ENCODE results near the gene AP3S2. TPM values are rescaled to one million over a fixed set of nuclear protein-coding genes. Genes with fewer than 3 reads are reported as not detected.
"Not testable (repeated sequence)": the region's sequence is repeated elsewhere in the genome, so short reads cannot be mapped to it uniquely, and the experiment has no call there.

The AP3S2 gene
- total and polyA plus RNA-seq, 2 of the 13 experiments (the other 11 are each of a cell fraction or from before 2014, with no cell fraction given), result 17.6 to 44.4 TPM

GRCh38 chr15:89783111-89783860 lies 110.5 kb downstream of the AP3S2 start:
- Histone ChIP-seq H4K20me1 (ENCODE audit: insufficient read depth, low read length) (no peaks in the 10 kb centered on the region; the same call in 1 of the 2 replicates), H3K9me3 (ENCODE audit: low read length) (no peaks in the 10 kb centered on the region), H3K27me3 (ENCODE audit: control insufficient read depth in 1 of 2, insufficient read depth in 2 of 2, low read length in 2 of 2) (peaks cover 0 to 2% of the 10 kb centered on the region in 2 experiments; a peak in 3 of 5 replicates), H3K4me1 (ENCODE audit: insufficient read depth, low read length) (peaks cover 73% of the 10 kb centered on the region), H3K27ac (ENCODE audit: extremely low read length, insufficient read depth, low read length) (no peak overlapping the region), H3K4me2 (ENCODE audit: low read depth, low read length) (no peak overlapping the region), H3K9ac (ENCODE audit: insufficient read depth, low read depth, low read length) (no peak overlapping the region), H3K79me2 (ENCODE audit: insufficient read depth, low read length) (no peaks in the 10 kb centered on the region), H3K36me3 (replicated peaks in 1 of 2; ENCODE audit: control insufficient read depth in 1 of 2, insufficient read depth in 2 of 2, low read length in 2 of 2) (peaks cover 3 to 26% of the 10 kb centered on the region in 2 experiments; a peak in 4 of 5 replicates), H2AFZ (ENCODE audit: low read length) (no peak overlapping the region), H3K4me3 (replicated peaks in 1 of 3; ENCODE audit: insufficient read depth in 1 of 3, low read depth in 2 of 3, low read length in 3 of 3) (no peak overlapping the region)
- TF ChIP-seq ZNF350 (CRISPR knock-in tag; IDR thresholded peaks at IDR 0.05; ENCODE audit: borderline replicate concordance, low read depth), result no peak
- TF ChIP-seq TCF7 (IDR thresholded peaks at IDR 0.05; ENCODE audit: low read depth), result no peak
- TF ChIP-seq ZNF335 (CRISPR knock-in tag; IDR thresholded peaks at IDR 0.05), result no peak
- no peak for TF ChIP-seq CREB3 (CRISPR knock-in tag; IDR thresholded peaks at IDR 0.05)
- TF ChIP-seq ATAD3A (CRISPR knock-in tag; IDR thresholded peaks at IDR 0.05), result no peak
- no peak for TF ChIP-seq ATF7 (IDR thresholded peaks at IDR 0.05)
- TF ChIP-seq ATF7 (CRISPR knock-in tag; IDR thresholded peaks at IDR 0.05), result no peak
- TF ChIP-seq ZNF326 (CRISPR knock-in tag; IDR thresholded peaks at IDR 0.05; ENCODE audit: borderline replicate concordance), result no peak
- ChIA-PET POLR2A (interaction anchor here (1.5 kb wide), 1 partner anchor 32 kb away, joined by 5 read pairs; the partner anchor contains the start of gene ANPEP), CTCF (ENCODE audit: low intra/inter-chr PET ratio, low total read pairs) (no interaction called here)
- intact Hi-C loops (cut with micrococcal nuclease; ENCODE audit: unreplicated experiment), result no loop called here
- FAIRE-seq (no peak), ATAC-seq (peak; percentile 8), DNase-seq (ENCODE audit: low spot score) (no peak)
- in situ Hi-C loops (cut with HindIII; ENCODE audit: extremely low pct_ligation_motif_present, low pct_unique_long_range_greater_than_20kb), result no loop called here
- WGBS (ENCODE audit: low lambda C conversion rate), result 96% methylated on average over 7 of the region's 14 CpGs
- no TSS peak for BruUV-seq (replicated peaks)

- H3K27me3 ChIP-seq (ENCODE audit: control insufficient read depth in 1 of 2, insufficient read depth in 2 of 2, low read length in 2 of 2); H2AFZ ChIP-seq (ENCODE audit: low read length); H3K9ac ChIP-seq (ENCODE audit: insufficient read depth, low read depth, low read length); H3K79me2 ChIP-seq (ENCODE audit: insufficient read depth, low read length); H4K20me1 ChIP-seq (ENCODE audit: insufficient read depth, low read length); H3K4me2 ChIP-seq (ENCODE audit: low read depth, low read length); intact Hi-C loops (cut with micrococcal nuclease; ENCODE audit: unreplicated experiment); ATAC-seq; CTCF ChIA-PET (ENCODE audit: low intra/inter-chr PET ratio, low total read pairs); H3K27ac ChIP-seq (ENCODE audit: extremely low read length, insufficient read depth, low read length); DNase-seq (ENCODE audit: low spot score); BruUV-seq (replicated peaks); H3K4me3 ChIP-seq (replicated peaks in 1 of 3; ENCODE audit: insufficient read depth in 1 of 3, low read depth in 2 of 3, low read length in 3 of 3); in situ Hi-C loops (cut with HindIII; ENCODE audit: extremely low pct_ligation_motif_present, low pct_unique_long_range_greater_than_20kb); FAIRE-seq; H3K9me3 ChIP-seq (ENCODE audit: low read length): not testable (repeated sequence)
- WGBS (ENCODE audit: low lambda C conversion rate), result 96% methylated on average over 9 of the region's 9 CpGs
- Histone ChIP-seq H3K36me3 (replicated peaks in 1 of 2; ENCODE audit: control insufficient read depth in 1 of 2, insufficient read depth in 2 of 2, low read length in 2 of 2) (peaks cover 3 to 21% of the 10 kb centered on the region in 2 experiments; a peak in 4 of 5 replicates), H3K4me1 (ENCODE audit: insufficient read depth, low read length) (peaks cover 73% of the 10 kb centered on the region)
- POLR2A ChIA-PET, result interaction anchor here (1.5 kb wide), 1 partner anchor 32 kb away, joined by 5 read pairs; the partner anchor contains the start of gene ANPEP
Measured at GRCh38 chr15:89782619-89782950, 111.2 kb downstream of the AP3S2 start.

Measured in HepG2 (cell line).